ENCODE results near the gene ENOX1.

GRCh38 chr13:43360892-43361610, 425.7 kb downstream of the ENOX1 start:
- TF ChIP-seq CTCF (IDR thresholded peaks at IDR 0.05) = no peak
- no peak for TF ChIP-seq EP300 (IDR thresholded peaks at IDR 0.05)
